Calu3 (cell line): ENCODE data around the gene LINC00305. TPM values are rescaled to one million over a fixed set of nuclear protein-coding genes. Genes with fewer than 3 reads are reported as not detected.
A peak's percentile ranks its signal among the peaks of the same experiment; 100 is the strongest.

Source experiments
- BruUV-seq: library from RNA; stranded (reverse); fragments of 400-500 nt; replicated peaks from 2 replicates; lab custom pipeline; 2021; lab: Mats Ljungman, UMichigan
- CTCF ChIA-PET: fragments of 300-600 bp; sonication (Branson Sonifier 250); formaldehyde crosslinking; loops from one replicate; lab custom pipeline; 2022; ENCODE audit warnings: antibody characterized with exemption; lab: Charles Lee
- DNase-seq: peaks from one replicate; pipeline ENCODE4 v3.0.0; 2022
- H3K27ac Mint-ChIP-seq: one replicate; pipeline ENCODE4 v1.8.0; 2022; ENCODE audit warnings: mixed read lengths; ENCODE audit not compliant: unreplicated experiment
- H3K27me3 Mint-ChIP-seq: one replicate; pipeline ENCODE4 v1.8.0; 2022; ENCODE audit warnings: mixed read lengths; ENCODE audit not compliant: unreplicated experiment
- H3K36me3 Mint-ChIP-seq: one replicate; pipeline ENCODE4 v1.8.0; 2022; ENCODE audit warnings: mild to moderate bottlenecking, moderate library complexity, mixed read lengths; ENCODE audit not compliant: insufficient read depth, unreplicated experiment
- H3K4me1 Mint-ChIP-seq: one replicate; pipeline ENCODE4 v1.8.0; 2022; ENCODE audit warnings: mild to moderate bottlenecking, low read depth, mixed read lengths; ENCODE audit not compliant: unreplicated experiment
- H3K4me3 Mint-ChIP-seq: one replicate; pipeline ENCODE4 v1.8.0; 2022; ENCODE audit warnings: mild to moderate bottlenecking, low read depth, moderate library complexity, mixed read lengths; ENCODE audit not compliant: unreplicated experiment
- H3K9me3 Mint-ChIP-seq: one replicate; pipeline ENCODE4 v1.8.0; 2022; ENCODE audit warnings: low read depth, mixed read lengths; ENCODE audit not compliant: unreplicated experiment
- intact Hi-C: fragments of 100-400 bp; cut with micrococcal nuclease; formaldehyde crosslinking; loops from one replicate; pipeline ENCODE4 v1.10.0; 2022; ENCODE audit not compliant: unreplicated experiment
- total RNA-seq: library from RNA; stranded (reverse); gene quantifications from 2 replicates; pipeline ENCODE4 v1.2.3, GENCODE V29; 2022
- TF ChIP-seq, protein P1 (sequence below): fragments of 200-600 bp; IDR thresholded peaks from one replicate; pipeline ENCODE4 v1.8.0; 2022; ENCODE audit warnings: antibody characterized with exemption; ENCODE audit not compliant: unreplicated experiment

The LINC00305 gene
- total RNA-seq, 1 experiment from 2014 or later: not detected

DNA sequence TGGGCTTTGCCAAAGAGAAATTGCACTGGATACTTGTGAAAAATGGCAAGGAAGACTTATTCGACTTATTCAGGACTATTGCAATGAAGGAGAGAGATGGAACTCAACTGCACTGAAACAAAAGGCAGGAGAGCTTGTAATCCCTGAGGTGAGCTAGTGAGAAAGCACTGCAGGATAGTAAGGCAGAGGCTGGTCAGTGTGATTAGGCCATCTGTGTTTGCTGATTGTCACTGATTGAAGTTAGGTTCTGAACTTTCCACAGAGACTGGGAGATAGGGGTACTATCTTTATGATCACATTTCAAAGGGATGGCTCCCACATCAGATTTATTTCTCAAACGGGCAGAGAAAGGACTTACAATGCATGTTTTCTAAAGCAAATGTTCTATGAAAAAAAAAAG is 96.1 kb downstream of the LINC00305 start:
- DNase-seq: no peak
- BruUV-seq: no TSS peak
- Mint-ChIP-seq H3K36me3 (no peaks in the 10 kb centered on the region), H3K4me1 (no peaks in the 10 kb centered on the region), H3K9me3 (no peaks in the 10 kb centered on the region), H3K27me3 (no peaks in the 10 kb centered on the region), H3K27ac (no peak overlapping the region), H3K4me3 (no peak overlapping the region)
- CTCF ChIA-PET: no interaction called here
- TF ChIP-seq, protein P1, sequence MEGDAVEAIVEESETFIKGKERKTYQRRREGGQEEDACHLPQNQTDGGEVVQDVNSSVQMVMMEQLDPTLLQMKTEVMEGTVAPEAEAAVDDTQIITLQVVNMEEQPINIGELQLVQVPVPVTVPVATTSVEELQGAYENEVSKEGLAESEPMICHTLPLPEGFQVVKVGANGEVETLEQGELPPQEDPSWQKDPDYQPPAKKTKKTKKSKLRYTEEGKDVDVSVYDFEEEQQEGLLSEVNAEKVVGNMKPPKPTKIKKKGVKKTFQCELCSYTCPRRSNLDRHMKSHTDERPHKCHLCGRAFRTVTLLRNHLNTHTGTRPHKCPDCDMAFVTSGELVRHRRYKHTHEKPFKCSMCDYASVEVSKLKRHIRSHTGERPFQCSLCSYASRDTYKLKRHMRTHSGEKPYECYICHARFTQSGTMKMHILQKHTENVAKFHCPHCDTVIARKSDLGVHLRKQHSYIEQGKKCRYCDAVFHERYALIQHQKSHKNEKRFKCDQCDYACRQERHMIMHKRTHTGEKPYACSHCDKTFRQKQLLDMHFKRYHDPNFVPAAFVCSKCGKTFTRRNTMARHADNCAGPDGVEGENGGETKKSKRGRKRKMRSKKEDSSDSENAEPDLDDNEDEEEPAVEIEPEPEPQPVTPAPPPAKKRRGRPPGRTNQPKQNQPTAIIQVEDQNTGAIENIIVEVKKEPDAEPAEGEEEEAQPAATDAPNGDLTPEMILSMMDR: no peak
- intact Hi-C loops: no loop called here

- TF ChIP-seq, protein P1: no peak
- Mint-ChIP-seq H3K9me3 (peaks cover 5% of the 10 kb centered on the region), H3K4me1 (no peaks in the 10 kb centered on the region), H3K27ac (no peak overlapping the region), H3K27me3 (no peaks in the 10 kb centered on the region), H3K36me3 (no peaks in the 10 kb centered on the region), H3K4me3 (no peak overlapping the region)
- CTCF ChIA-PET: no interaction called here
- intact Hi-C loops: no loop called here
- DNase-seq: no peak
- BruUV-seq: no TSS peak
Measured at GRCh38 chr18:64044616-64045015, 104.3 kb downstream of the LINC00305 start.

DNA sequence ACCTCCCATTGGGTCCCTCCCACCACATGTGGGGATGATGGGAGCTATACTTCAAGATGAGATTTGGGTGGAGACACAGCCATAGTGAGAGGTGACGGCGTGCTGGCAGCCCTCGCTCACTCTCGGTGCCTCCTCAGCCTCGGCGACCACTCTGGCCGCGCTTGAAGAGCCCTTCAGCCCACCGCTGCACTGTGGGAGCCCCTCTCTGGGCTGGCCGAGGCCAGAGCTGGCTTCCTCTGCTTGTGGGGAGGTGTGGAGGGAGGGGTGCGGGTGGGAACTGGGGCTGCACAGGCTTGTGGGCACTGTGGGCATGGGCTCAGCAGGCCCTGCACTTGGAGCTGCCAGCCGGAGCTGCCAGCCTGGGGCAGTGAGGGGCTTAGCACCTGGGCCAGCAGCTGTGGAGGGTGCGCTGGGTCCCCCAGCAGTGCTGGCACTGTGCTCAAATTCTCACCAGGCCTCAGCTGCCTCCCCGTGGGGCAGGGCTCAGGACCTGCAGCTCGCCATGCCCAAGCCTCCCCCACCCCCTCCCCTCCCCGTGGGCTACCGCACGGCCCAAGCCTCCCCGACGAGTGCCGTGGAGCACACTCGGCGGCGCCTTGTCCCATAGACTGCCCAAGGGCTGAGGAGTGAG is 106.0 kb downstream of the LINC00305 start:
- BruUV-seq: no TSS peak
- H3K4me3 Mint-ChIP-seq: no peak overlapping the region
- no peaks in the 10 kb centered on the region for H3K27me3 Mint-ChIP-seq
- no peak for DNase-seq
- H3K36me3 Mint-ChIP-seq: no peaks in the 10 kb centered on the region
- CTCF ChIA-PET: no interaction called here
- H3K4me1 Mint-ChIP-seq: no peaks in the 10 kb centered on the region
- no peak overlapping the region for H3K27ac Mint-ChIP-seq
- peaks cover 5% of the 10 kb centered on the region for H3K9me3 Mint-ChIP-seq
- intact Hi-C loops: no loop called here
- TF ChIP-seq, protein P1: no peak

- H3K27me3 Mint-ChIP-seq: no peaks in the 10 kb centered on the region
- H3K4me1 Mint-ChIP-seq: no peaks in the 10 kb centered on the region
- peaks cover 5% of the 10 kb centered on the region for H3K9me3 Mint-ChIP-seq
- H3K27ac Mint-ChIP-seq: no peak overlapping the region
- no peaks in the 10 kb centered on the region for H3K36me3 Mint-ChIP-seq
- intact Hi-C loops: loop anchor here (5.0 kb wide), 3 partner anchors 54 to 369 kb away; no protein-coding TSS in a partner anchor
- TF ChIP-seq, protein P1: peak; percentile 61
- no peak for DNase-seq
- CTCF ChIA-PET: interaction anchor here (0.5 to 1.4 kb wide), 3 partner anchors 372 to 1563 kb away, joined by 3 to 9 read pairs (median 8); no protein-coding TSS in a partner anchor
- H3K4me3 Mint-ChIP-seq: no peak overlapping the region
- no TSS peak for BruUV-seq
Measured at GRCh38 chr18:64037812-64038414, 111.0 kb downstream of the LINC00305 start.
